Breast epithelium (tissue), 3 donors: ENCODE measurements around the gene BTNL2.

Experiments
- POLR2A ChIP-seq: fragments of 450-650 bp; IDR thresholded peaks from one replicate; pipeline ENCODE4 v1.6.1; 2016; ENCODE audit warnings: antibody characterized with exemption, mild to moderate bottlenecking, moderate library complexity
- POLR2AphosphoS5 ChIP-seq, 3 donors: sonication (generic); formaldehyde crosslinking; IDR thresholded peaks; one replicate each; pipeline ENCODE4 v1.6.1; 2017; ENCODE audit warnings: antibody characterized with exemption in 3 of 3
- TF ChIP-seq, protein P1 (sequence below), 3 donors: fragments of 450-650 bp; IDR thresholded peaks; one replicate each; pipeline ENCODE4 v1.5.1; 2016 to 2017; ENCODE audit warnings: antibody characterized with exemption in 3 of 3, mild to moderate bottlenecking in 3 of 3, moderate library complexity in 3 of 3

- TF ChIP-seq, protein P1, sequence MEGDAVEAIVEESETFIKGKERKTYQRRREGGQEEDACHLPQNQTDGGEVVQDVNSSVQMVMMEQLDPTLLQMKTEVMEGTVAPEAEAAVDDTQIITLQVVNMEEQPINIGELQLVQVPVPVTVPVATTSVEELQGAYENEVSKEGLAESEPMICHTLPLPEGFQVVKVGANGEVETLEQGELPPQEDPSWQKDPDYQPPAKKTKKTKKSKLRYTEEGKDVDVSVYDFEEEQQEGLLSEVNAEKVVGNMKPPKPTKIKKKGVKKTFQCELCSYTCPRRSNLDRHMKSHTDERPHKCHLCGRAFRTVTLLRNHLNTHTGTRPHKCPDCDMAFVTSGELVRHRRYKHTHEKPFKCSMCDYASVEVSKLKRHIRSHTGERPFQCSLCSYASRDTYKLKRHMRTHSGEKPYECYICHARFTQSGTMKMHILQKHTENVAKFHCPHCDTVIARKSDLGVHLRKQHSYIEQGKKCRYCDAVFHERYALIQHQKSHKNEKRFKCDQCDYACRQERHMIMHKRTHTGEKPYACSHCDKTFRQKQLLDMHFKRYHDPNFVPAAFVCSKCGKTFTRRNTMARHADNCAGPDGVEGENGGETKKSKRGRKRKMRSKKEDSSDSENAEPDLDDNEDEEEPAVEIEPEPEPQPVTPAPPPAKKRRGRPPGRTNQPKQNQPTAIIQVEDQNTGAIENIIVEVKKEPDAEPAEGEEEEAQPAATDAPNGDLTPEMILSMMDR (IDR thresholded peaks at IDR 0.05) = no peak
- TF ChIP-seq POLR2AphosphoS5 (IDR thresholded peaks at IDR 0.05) (no peak), POLR2A (no peak)
These were observed 9.1 kb upstream of the BTNL2 start for GRCh38 chr6:32416036-32416435.
